Endothelial cell of umbilical vein (primary cell): ENCODE measurements around the gene WFIKKN2. TPM values are rescaled to one million over a fixed set of nuclear protein-coding genes. Genes with fewer than 3 reads are reported as not detected.

Experiments
- BruUV-seq: library from RNA; stranded (reverse); fragments of 400-500 nt; replicated peaks from 2 replicates; lab custom pipeline; 2021; lab: Mats Ljungman, UMichigan
- CTCF ChIA-PET: fragments of 300-600, 350-600 bp; sonication (Branson Sonifier 250); formaldehyde crosslinking; loops from one replicate; lab custom pipeline; 2021; ENCODE audit warnings: antibody characterized with exemption, inconsistent platforms; lab: Charles Lee
- POLR2A ChIA-PET: fragments of 300-600, 350-600 bp; sonication (Branson Sonifier 250); formaldehyde crosslinking; loops from one replicate; lab custom pipeline; 2021; ENCODE audit warnings: antibody characterized with exemption, inconsistent platforms; lab: Charles Lee
- DNase-seq: peaks from one replicate; pipeline ENCODE4 v3.0.0-alpha.2; 2011; ENCODE audit warnings: low read depth, low spot score
- FAIRE-seq: peaks from 2 replicates; lab custom pipeline; 2011; peaks lifted over from hg19 to GRCh38; lab: Jason Lieb, UNC
- H2AFZ ChIP-seq: 2 replicates; pipeline ENCODE4 v1.6.0; 2012; ENCODE audit warnings: low read depth, low read length, control low read depth, inconsistent platforms
- H3K27ac ChIP-seq: 2 replicates; pipeline ENCODE4 v1.5.1; 2011; ENCODE audit warnings: low read depth, mild to moderate bottlenecking, control low read depth, low read length, moderate library complexity; ENCODE audit not compliant: insufficient read depth
- H3K27me3 ChIP-seq, 2 experiments: 2 replicates each; pipeline versions ENCODE4 v1.6.0 to v1.6.1; 2011; ENCODE audit warnings: low read length in 2 of 2, mixed read lengths in 1 of 2; ENCODE audit not compliant: control insufficient read depth in 2 of 2, insufficient read depth in 2 of 2
- H3K36me3 ChIP-seq, 2 experiments: 2 replicates in 1 of 2; 3 replicates in 1 of 2; pipeline ENCODE4 v1.5.1; 2011; ENCODE audit warnings: low read length in 2 of 2, mild to moderate bottlenecking in 1 of 2, moderate library complexity in 1 of 2; ENCODE audit not compliant: control insufficient read depth in 2 of 2, insufficient read depth in 2 of 2; ENCODE audit errors: extremely low read depth in 1 of 2
- H3K4me1 ChIP-seq: 3 replicates; pipeline ENCODE4 v1.5.1; 2011; ENCODE audit warnings: mild to moderate bottlenecking, low read length; ENCODE audit not compliant: control insufficient read depth, insufficient read depth; ENCODE audit errors: extremely low read depth
- H3K4me2 ChIP-seq: 2 replicates; pipeline ENCODE4 v1.6.1; 2011; ENCODE audit warnings: low read length, control low read depth, mixed read lengths; ENCODE audit not compliant: insufficient read depth
- H3K4me3 ChIP-seq, 3 experiments: fragments of 200-600 bp in 1 of 3; sonication (generic), shearing (Covaris generic) in 1 of 3; replicated peaks in 1 of 3; 2 replicates each; pipeline ENCODE4 v1.5.1; 2011 to 2016; ENCODE audit warnings: control low read depth in 3 of 3, low read length in 3 of 3, mild to moderate bottlenecking in 2 of 3, inconsistent platforms in 1 of 3, low read depth in 1 of 3, moderate library complexity in 1 of 3; ENCODE audit not compliant: insufficient read depth in 1 of 3
- H3K79me2 ChIP-seq: 2 replicates; pipeline ENCODE4 v1.6.0; 2012; ENCODE audit warnings: low read length, inconsistent platforms; ENCODE audit not compliant: control insufficient read depth, insufficient read depth
- H3K9ac ChIP-seq: replicated peaks from 2 replicates; pipeline ENCODE3; 2011; ENCODE audit warnings: low read length, control low read depth; ENCODE audit not compliant: insufficient read depth; ENCODE audit errors: extremely low read depth
- H3K9me1 ChIP-seq: replicated peaks from 3 replicates; pipeline ENCODE4 v1.6.0; 2011; ENCODE audit warnings: mild to moderate bottlenecking, low read length; ENCODE audit not compliant: control insufficient read depth, insufficient read depth; ENCODE audit errors: extremely low read depth
- H3K9me3 ChIP-seq: replicated peaks from 2 replicates; pipeline ENCODE4 v1.5.1; 2012; ENCODE audit warnings: low read length, inconsistent platforms; ENCODE audit not compliant: control insufficient read depth, insufficient read depth
- H4K20me1 ChIP-seq: replicated peaks from 2 replicates; pipeline ENCODE3; 2011; ENCODE audit warnings: mild to moderate bottlenecking, low read length; ENCODE audit not compliant: control insufficient read depth, insufficient read depth; ENCODE audit errors: extremely low read depth
- EZH2 ChIP-seq: IDR thresholded peaks from 2 replicates; pipeline ENCODE4 v1.6.1; 2012; ENCODE audit warnings: borderline replicate concordance, low read depth, mild to moderate bottlenecking, moderate library complexity, low read length, inconsistent platforms; ENCODE audit not compliant: severe bottlenecking
- FOS ChIP-seq: IDR thresholded peaks from 2 replicates; pipeline ENCODE4 v1.6.1; 2011; ENCODE audit warnings: mild to moderate bottlenecking, low read length, moderate library complexity, borderline replicate concordance; ENCODE audit not compliant: insufficient read depth
- GATA2 ChIP-seq: IDR thresholded peaks from 2 replicates; pipeline ENCODE4 v1.7.0; 2011; ENCODE audit warnings: low read depth, mild to moderate bottlenecking, moderate library complexity, mixed read lengths, low read length; ENCODE audit not compliant: insufficient read length, insufficient read depth
- JUN ChIP-seq: IDR thresholded peaks from 2 replicates; pipeline ENCODE4 v1.6.1; 2011; ENCODE audit warnings: borderline replicate concordance, low read depth; ENCODE audit not compliant: insufficient read length, insufficient read depth
- MYC ChIP-seq: IDR thresholded peaks from one replicate; pipeline ENCODE4 v1.6.1; 2011; ENCODE audit warnings: mild to moderate bottlenecking, low read depth, low read length
- POLR2A ChIP-seq: IDR thresholded peaks from 2 replicates; pipeline ENCODE4 v1.6.1; 2012; ENCODE audit warnings: low read depth, mild to moderate bottlenecking, control low read depth, low read length
- POLR2AphosphoS5 ChIP-seq: IDR thresholded peaks from 2 replicates; pipeline ENCODE4 v1.6.1; 2012; ENCODE audit warnings: low read depth, mild to moderate bottlenecking, control low read depth, low read length, moderate library complexity; ENCODE audit not compliant: insufficient read depth
- dilution Hi-C: fragments of 300-500 bp; cut with MboI; formaldehyde crosslinking; loops from one replicate; pipeline ENCODE4 v1.15.0; 2019; ENCODE audit warnings: low sequenced_read_pairs; ENCODE audit not compliant: extremely low pct_ligation_motif_present
- intact Hi-C: fragments of 100-400 bp; cut with micrococcal nuclease; formaldehyde crosslinking; loops from one replicate; pipeline ENCODE4 v1.10.0; 2022
- polyA plus RNA-seq, 4 experiments: library from polyadenylated mRNA; depleted of rRNA in 3 of 4; stranded (reverse) in 3 of 4; unstranded in 1 of 4; fragments of >200 nt; gene quantifications; 2 replicates each; pipeline versions ENCODE4 v1.2.1 to v1.2.3, GENCODE V29; 2011 to 2012; ENCODE audit warnings: missing spikeins in 1 of 4
- total RNA-seq: library from RNA; stranded (reverse); gene quantifications from 2 replicates; pipeline ENCODE4 v1.2.3, GENCODE V29; 2021
- TF ChIP-seq, protein P1 (sequence below): IDR thresholded peaks from 2 replicates; pipeline ENCODE4 v1.6.1; 2011; ENCODE audit not compliant: insufficient read depth, insufficient read length
- TF ChIP-seq, protein P2 (sequence below), 2 donors: IDR thresholded peaks; 1 replicate in 1 of 2; 2 replicates in 1 of 2; pipeline ENCODE4 v1.5.1; 2011; ENCODE audit warnings: low read length in 2 of 2, mild to moderate bottlenecking in 2 of 2, moderate library complexity in 2 of 2, control low read depth in 1 of 2, inconsistent platforms in 1 of 2, low read depth in 1 of 2; ENCODE audit not compliant: insufficient read depth in 1 of 2; ENCODE audit errors: extremely low read depth in 1 of 2

WFIKKN2 gene
- total and polyA plus RNA-seq, 2 donors (not counting 3 experiments of a cell fraction or from before 2014, with no cell fraction given), result 0.03 TPM; not detected in 1

DNA sequence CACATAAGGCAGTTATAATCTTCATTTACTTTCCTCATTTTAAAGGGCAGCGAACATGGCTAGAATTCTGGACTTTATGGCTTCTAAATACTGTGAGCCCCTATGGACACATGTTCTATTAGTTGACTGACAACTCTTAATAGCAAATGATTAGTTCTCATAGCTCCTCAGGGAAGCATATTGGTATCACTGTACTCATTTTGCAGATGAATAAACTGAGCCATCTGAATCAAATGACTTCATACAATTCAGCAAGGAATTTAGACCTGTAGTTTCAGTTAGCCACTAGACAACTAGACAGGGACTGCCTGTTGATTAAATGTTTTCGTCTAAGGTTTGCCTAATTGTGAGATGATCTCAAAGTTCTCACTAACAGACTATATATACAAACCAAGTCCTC lies 21.0 kb downstream of the WFIKKN2 start:
- no peak overlapping the region for H2AFZ ChIP-seq
- H3K4me3 ChIP-seq, result no peak overlapping the region
- TF ChIP-seq, protein P1, sequence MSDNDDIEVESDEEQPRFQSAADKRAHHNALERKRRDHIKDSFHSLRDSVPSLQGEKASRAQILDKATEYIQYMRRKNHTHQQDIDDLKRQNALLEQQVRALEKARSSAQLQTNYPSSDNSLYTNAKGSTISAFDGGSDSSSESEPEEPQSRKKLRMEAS, result no peak
- TF ChIP-seq POLR2AphosphoS5, result no peak
- no peak for TF ChIP-seq MYC
- TF ChIP-seq, protein P2, sequence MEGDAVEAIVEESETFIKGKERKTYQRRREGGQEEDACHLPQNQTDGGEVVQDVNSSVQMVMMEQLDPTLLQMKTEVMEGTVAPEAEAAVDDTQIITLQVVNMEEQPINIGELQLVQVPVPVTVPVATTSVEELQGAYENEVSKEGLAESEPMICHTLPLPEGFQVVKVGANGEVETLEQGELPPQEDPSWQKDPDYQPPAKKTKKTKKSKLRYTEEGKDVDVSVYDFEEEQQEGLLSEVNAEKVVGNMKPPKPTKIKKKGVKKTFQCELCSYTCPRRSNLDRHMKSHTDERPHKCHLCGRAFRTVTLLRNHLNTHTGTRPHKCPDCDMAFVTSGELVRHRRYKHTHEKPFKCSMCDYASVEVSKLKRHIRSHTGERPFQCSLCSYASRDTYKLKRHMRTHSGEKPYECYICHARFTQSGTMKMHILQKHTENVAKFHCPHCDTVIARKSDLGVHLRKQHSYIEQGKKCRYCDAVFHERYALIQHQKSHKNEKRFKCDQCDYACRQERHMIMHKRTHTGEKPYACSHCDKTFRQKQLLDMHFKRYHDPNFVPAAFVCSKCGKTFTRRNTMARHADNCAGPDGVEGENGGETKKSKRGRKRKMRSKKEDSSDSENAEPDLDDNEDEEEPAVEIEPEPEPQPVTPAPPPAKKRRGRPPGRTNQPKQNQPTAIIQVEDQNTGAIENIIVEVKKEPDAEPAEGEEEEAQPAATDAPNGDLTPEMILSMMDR (IDR thresholded peaks at IDR 0.05; ENCODE audit: extremely low read depth in 1 of 2, insufficient read depth in 1 of 2, low read depth in 1 of 2, low read length in 2 of 2), result no peak
- TF ChIP-seq GATA2, result no peak
- no peak for TF ChIP-seq JUN
- TF ChIP-seq EZH2, result no peak
- TF ChIP-seq FOS, result no peak
- TF ChIP-seq POLR2A, result no peak
- intact Hi-C loops (no loop called here), dilution Hi-C loops (no loop called here)
- no peaks in the 10 kb centered on the region for H3K36me3 ChIP-seq
- ChIA-PET CTCF (interaction anchor here (0.7 to 2.2 kb wide), 3 partner anchors 93 to 144 kb away, joined by 3 to 8 read pairs (median 8); no protein-coding TSS in a partner anchor), POLR2A (interaction anchor here (6.1 kb wide), 1 partner anchor 10 kb away, joined by 67 read pairs; the partner anchor contains the start of gene TOB1)
- H3K9me3 ChIP-seq, result no peaks in the 10 kb centered on the region
- DNase-seq (no peak), FAIRE-seq (no peak)
- no peak overlapping the region for H3K27ac ChIP-seq
- no peak overlapping the region for H3K4me2 ChIP-seq
- no peaks in the 10 kb centered on the region for H4K20me1 ChIP-seq
- no peak overlapping the region for H3K9ac ChIP-seq
- peaks cover 10% of the 10 kb centered on the region for H3K4me1 ChIP-seq
- no TSS peak for BruUV-seq
- H3K9me1 ChIP-seq, result no peaks in the 10 kb centered on the region
- H3K79me2 ChIP-seq, result no peaks in the 10 kb centered on the region
- peaks cover 7 to 16% of the 10 kb centered on the region in 2 experiments for H3K27me3 ChIP-seq
